ENCODE data around the gene TMEM178B.

DNA sequence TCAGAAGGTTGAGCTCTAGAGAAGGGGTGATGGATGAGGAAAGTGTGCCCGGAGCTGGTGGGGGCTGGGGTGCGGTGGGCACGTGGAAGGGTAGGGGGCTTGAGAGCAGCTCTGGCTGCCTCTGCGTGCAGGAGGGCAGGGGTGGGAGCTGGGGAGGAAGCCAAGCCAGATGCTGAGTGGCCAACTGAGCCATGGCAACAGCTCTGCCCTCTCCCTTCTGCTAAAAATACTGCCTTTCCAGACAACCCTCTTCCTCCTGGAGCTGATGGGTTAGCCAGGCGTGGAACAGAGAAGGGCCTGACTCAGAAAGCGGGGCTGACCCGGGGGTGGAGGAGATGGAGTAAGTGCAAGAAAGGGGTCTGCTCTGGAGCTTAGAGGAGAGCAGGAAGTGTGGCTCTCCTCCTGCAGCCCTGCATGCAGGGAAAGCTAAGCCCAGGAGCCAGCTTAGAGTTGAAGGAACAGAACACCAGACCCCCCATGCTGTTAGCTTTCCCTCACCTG is 362.8 kb downstream of the TMEM178B start:
- TF ChIP-seq POLR2A (IDR thresholded peaks at IDR 0.05) (no peak), EP300 (IDR thresholded peaks at IDR 0.05) (no peak)
- TF ChIP-seq, protein P1, sequence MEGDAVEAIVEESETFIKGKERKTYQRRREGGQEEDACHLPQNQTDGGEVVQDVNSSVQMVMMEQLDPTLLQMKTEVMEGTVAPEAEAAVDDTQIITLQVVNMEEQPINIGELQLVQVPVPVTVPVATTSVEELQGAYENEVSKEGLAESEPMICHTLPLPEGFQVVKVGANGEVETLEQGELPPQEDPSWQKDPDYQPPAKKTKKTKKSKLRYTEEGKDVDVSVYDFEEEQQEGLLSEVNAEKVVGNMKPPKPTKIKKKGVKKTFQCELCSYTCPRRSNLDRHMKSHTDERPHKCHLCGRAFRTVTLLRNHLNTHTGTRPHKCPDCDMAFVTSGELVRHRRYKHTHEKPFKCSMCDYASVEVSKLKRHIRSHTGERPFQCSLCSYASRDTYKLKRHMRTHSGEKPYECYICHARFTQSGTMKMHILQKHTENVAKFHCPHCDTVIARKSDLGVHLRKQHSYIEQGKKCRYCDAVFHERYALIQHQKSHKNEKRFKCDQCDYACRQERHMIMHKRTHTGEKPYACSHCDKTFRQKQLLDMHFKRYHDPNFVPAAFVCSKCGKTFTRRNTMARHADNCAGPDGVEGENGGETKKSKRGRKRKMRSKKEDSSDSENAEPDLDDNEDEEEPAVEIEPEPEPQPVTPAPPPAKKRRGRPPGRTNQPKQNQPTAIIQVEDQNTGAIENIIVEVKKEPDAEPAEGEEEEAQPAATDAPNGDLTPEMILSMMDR (IDR thresholded peaks at IDR 0.05): no peak

Data from sigmoid colon (tissue), 4 donors.